Fibroblast of gingiva (primary cell): ENCODE data around the gene PHF21A.

Source experiments
- DNase-seq: peaks from one replicate; pipeline ENCODE4 v3.0.0-alpha.2; 2011; ENCODE audit warnings: low read depth

PHF21A gene

GRCh38 chr11:45884596-45885185 lies 236.6 kb downstream of the PHF21A start:
- no peak for DNase-seq
